ENCODE data around the gene TUBGCP3.
A peak's percentile ranks its signal among the peaks of the same experiment; 100 is the strongest.
"Not testable (repeated sequence)": the region's sequence is repeated elsewhere in the genome, so short reads cannot be mapped to it uniquely, and the experiment has no call there.

Gene TUBGCP3

DNA sequence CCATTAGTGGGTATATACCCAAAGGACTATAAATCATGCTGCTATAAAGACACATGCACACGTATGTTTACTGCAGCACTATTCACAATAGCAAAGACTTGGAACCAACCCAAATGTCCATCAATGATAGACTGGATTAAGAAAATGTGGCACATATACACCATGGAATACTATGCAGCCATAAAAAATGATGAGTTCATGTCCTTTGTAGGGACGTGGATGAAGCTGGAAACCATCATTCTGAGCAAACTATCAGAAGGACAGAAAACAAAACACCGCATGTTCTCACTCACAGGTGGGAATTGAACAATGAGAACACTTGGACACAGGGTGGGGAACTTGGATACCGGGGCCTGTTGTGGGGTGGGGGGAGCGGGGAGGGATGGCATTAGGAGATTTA, 39.0 kb downstream of the TUBGCP3 start:
- H3K9me3 Mint-ChIP-seq, H3K4me1 Mint-ChIP-seq, H3K4me3 Mint-ChIP-seq, H3K27me3 Mint-ChIP-seq, ATAC-seq, DNase-seq, H3K27ac Mint-ChIP-seq: not testable (repeated sequence)
- H3K36me3 Mint-ChIP-seq (ENCODE audit: low read depth): peaks cover 70% of the 10 kb centered on the region

DNA sequence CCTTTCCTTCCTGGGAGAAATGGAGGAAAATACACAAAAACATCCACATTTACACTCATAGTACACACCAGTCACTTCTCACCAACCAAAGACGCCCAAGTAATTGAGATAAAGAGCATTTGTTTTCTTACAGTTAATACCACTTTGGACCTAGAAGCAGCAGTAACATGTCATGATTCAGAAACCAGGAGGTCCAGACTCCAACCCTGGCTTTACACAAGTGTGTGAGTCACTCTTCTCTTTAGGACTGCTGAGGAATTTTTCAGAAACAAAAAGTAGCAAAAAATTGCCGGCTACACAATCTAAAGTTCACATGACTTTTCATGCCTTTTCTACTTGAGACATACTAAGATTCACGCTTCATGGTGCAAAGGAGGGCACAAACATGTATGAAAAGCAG, 42.1 kb downstream of the TUBGCP3 start:
- Mint-ChIP-seq H3K27me3 (no peaks in the 10 kb centered on the region), H3K4me1 (no peaks in the 10 kb centered on the region), H3K9me3 (no peaks in the 10 kb centered on the region), H3K4me3 (no peak overlapping the region), H3K36me3 (ENCODE audit: low read depth) (peaks cover 53% of the 10 kb centered on the region), H3K27ac (no peak overlapping the region)
- ATAC-seq (no peak), DNase-seq (no peak)

DNA sequence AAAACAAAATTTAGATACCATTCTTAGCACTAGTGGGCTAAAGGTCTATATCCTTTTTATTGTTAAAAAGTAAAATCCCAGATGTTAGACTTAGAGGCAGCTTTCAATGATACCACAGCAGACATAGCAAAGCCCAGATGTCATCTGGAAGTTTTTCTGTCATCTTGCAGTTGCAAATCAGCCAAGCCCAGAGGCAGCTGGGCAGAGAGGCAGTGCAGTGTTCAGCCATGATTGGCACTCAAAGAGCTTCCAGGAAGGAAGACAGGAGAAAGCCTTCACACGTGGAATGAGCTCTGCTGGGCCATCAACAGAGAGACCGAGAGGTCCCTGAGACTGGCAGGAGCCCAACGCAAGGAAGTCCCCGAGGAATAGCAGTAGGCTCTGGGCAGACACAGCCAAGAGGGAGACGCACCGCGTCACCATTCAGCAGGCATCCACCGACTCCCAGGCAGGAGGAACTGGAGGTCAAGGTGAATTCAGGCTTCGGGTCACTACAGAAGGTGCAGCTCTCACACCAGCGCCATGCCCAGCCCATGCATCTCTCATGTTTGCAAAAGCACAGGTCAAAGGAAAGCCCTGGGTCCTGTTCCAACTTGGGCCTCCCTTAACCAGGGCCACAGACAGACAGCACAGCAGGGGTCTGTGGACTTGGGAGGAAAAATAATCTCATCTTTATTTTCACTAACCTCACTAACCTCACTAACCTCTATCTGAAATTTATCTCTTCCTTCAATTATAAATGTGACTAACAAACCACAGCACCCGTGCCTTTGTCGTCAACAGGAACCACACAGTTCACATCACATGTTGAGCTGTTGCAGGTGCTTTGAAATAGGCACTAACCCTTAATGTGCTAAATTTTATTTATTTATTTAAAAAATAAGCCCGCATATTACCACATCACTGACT, 54.9 kb downstream of the TUBGCP3 start:
- peaks cover 22% of the 10 kb centered on the region for H3K36me3 Mint-ChIP-seq (ENCODE audit: low read depth)
- no peaks in the 10 kb centered on the region for H3K27me3 Mint-ChIP-seq
- peak; percentile 89 for ATAC-seq
- peak; percentile 14 for DNase-seq
- peaks cover 15% of the 10 kb centered on the region for H3K4me1 Mint-ChIP-seq
- H3K9me3 Mint-ChIP-seq: no peaks in the 10 kb centered on the region
- peak overlapping the region; percentile 56 for H3K27ac Mint-ChIP-seq
- H3K4me3 Mint-ChIP-seq: no peak overlapping the region

DNA sequence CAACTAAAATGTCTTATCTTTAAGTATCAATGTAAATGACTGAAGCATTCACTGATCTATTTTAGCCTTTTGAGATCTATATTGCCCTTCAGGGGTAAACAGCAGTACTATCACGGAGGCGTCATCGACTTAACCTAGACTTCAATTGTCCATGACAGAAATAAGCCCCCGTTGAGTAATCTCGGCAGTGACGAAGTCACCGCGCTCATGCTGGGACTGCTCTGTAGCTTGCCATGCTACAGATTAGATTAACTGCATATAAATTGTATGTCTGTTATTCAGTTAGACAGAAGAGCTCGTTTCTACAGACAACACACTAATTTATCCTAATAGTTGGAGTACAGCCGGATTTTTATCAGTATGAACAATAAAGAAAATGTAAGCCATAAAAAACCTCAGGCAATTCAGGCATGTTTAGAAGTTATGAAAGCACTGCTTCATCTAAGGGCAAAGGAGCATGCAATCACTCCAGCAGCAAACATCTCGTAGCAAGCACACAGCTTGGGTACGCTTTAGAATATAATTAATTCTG, 56.6 kb downstream of the TUBGCP3 start:
- H3K4me1 Mint-ChIP-seq: peaks cover 15% of the 10 kb centered on the region
- no peak overlapping the region for H3K4me3 Mint-ChIP-seq
- ATAC-seq (no peak), DNase-seq (no peak)
- peaks cover 9% of the 10 kb centered on the region for H3K36me3 Mint-ChIP-seq (ENCODE audit: low read depth)
- no peaks in the 10 kb centered on the region for H3K27me3 Mint-ChIP-seq
- no peaks in the 10 kb centered on the region for H3K9me3 Mint-ChIP-seq
- H3K27ac Mint-ChIP-seq: no peak overlapping the region

DNA sequence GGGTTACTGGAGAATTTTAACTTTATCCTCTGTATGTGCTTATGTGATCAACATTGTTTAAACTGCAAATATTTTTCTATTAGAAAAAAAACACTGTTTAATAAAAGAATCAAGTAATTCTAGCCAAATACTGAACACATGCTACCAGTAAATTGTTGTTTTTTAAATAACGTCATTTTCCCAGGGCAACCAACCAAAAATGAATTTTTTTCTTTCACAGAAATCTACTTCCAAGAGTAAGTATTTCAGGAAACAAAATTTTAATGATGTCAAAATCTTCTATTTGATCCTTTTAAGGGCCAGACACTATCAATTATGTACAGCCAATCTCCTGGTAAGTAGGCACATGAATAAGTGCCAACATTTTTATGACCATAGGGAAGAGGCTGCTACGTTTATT, 57.1 kb downstream of the TUBGCP3 start:
- H3K27me3 Mint-ChIP-seq: no peaks in the 10 kb centered on the region
- H3K4me1 Mint-ChIP-seq: peaks cover 15% of the 10 kb centered on the region
- H3K27ac Mint-ChIP-seq: no peak overlapping the region
- peaks cover 5% of the 10 kb centered on the region for H3K36me3 Mint-ChIP-seq (ENCODE audit: low read depth)
- H3K9me3 Mint-ChIP-seq: no peaks in the 10 kb centered on the region
- H3K4me3 Mint-ChIP-seq: no peak overlapping the region
- DNase-seq: no peak
- ATAC-seq: no peak

DNA sequence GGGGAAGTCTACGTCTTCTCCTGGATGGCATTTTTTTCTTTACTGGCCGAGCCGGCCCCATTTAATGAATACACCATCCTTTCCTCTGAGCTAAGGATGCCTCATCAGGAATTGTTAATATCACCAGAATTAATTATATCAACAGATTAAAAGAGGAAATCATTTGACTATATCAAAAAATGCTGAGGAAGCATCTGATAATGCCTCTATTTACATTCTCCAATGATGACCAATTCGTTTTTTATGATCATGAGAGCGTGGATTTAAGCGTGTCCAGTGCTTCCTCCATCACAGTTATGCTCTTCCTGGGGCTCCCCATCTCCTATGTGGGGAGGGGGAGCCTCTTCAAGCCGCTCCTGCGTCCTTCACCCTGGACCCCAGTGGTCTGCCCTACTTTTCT, 58.7 kb downstream of the TUBGCP3 start:
- no peaks in the 10 kb centered on the region for H3K9me3 Mint-ChIP-seq
- ATAC-seq (no peak), DNase-seq (no peak)
- H3K27me3 Mint-ChIP-seq: no peaks in the 10 kb centered on the region
- peaks cover 12% of the 10 kb centered on the region for H3K4me1 Mint-ChIP-seq
- H3K27ac Mint-ChIP-seq: no peak overlapping the region
- no peak overlapping the region for H3K4me3 Mint-ChIP-seq
- H3K36me3 Mint-ChIP-seq (ENCODE audit: low read depth): peaks cover 2% of the 10 kb centered on the region

DNA sequence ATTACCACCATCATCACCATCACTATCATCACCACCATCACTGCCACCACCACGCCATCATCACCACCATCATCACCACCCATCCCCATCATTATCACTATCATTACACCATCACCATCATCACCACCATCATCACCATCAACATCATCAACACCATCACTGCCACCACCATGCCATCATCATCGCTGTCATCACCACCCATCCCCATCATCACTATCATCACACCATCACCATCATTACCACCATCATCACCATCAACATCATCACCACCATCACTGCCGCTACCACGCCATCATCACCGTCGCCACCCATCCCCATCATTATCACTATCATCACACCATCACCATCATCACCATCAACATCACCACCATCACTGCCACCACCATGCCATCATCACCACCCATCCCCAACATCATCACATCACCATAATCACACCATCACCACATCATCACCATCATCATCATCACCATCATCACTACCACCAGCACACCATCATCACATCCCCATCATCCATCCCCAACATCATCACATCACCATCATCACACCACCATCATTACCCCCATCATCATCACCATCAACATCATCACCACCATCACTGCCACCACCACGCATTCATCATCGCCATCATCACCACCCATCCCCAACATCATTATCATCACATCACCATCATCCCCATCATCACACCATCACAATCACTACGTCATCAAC, 61.7 kb downstream of the TUBGCP3 start:
- Mint-ChIP-seq H3K27me3 (no peaks in the 10 kb centered on the region), H3K36me3 (ENCODE audit: low read depth) (peaks cover 14% of the 10 kb centered on the region), H3K27ac (no peak overlapping the region), H3K9me3 (no peaks in the 10 kb centered on the region), H3K4me1 (no peaks in the 10 kb centered on the region), H3K4me3 (no peak overlapping the region)
- DNase-seq (no peak), ATAC-seq (no peak)

DNA sequence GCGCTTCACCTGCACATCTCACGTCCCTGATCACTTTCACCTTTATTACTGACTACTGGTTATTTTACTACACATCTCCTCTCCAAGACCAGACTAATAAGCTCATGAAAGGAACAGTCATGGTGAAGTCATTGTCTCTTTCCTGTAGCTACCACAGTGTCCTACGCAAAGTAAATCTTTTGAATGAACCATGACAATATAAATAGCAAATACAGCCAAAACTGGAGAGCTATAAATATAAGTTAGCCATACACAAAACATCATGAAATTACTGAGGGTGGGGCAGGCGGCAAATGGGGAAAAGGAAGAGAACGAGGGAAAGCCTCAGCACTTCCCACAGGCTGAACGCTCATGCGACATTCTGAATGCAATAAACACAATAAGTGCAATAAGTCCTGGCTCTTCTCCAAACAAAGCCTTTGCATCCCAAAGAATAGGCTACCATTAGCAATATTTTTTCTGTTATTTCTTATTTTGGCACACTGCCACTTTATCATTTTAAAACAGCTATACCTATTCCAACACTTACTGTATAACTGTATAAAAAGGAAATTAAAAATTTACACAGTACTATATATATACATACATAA, 62.5 kb downstream of the TUBGCP3 start:
- H3K27ac Mint-ChIP-seq: no peak overlapping the region
- H3K4me3 Mint-ChIP-seq: no peak overlapping the region
- no peaks in the 10 kb centered on the region for H3K4me1 Mint-ChIP-seq
- H3K9me3 Mint-ChIP-seq: no peaks in the 10 kb centered on the region
- H3K36me3 Mint-ChIP-seq (ENCODE audit: low read depth): peaks cover 17% of the 10 kb centered on the region
- no peak for DNase-seq
- no peak for ATAC-seq
- H3K27me3 Mint-ChIP-seq: no peaks in the 10 kb centered on the region

DNA sequence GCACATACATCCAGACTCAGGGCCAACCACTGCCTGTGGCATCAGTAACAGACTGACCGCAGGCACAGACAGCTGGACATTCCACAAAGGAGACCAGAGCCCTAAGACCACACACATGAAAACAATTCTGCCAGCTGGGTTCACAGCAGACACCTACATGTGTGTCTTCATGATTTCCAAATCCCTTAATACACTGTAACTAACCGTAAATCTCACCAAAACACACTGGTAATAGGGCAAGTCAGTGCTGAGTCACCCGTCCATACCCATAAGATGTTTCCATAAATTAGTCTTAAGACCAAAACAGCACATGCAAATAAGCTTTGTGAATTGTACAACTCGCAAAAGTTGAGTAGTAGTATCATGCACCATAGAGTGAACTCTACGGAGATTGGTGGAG, 65.4 kb downstream of the TUBGCP3 start:
- no peaks in the 10 kb centered on the region for H3K9me3 Mint-ChIP-seq
- peaks cover 19% of the 10 kb centered on the region for H3K36me3 Mint-ChIP-seq (ENCODE audit: low read depth)
- ATAC-seq: peak; percentile 12
- H3K27me3 Mint-ChIP-seq: no peaks in the 10 kb centered on the region
- no peak for DNase-seq
- peak overlapping the region; percentile 7 for H3K27ac Mint-ChIP-seq
- no peaks in the 10 kb centered on the region for H3K4me1 Mint-ChIP-seq
- H3K4me3 Mint-ChIP-seq: no peak overlapping the region

DNA sequence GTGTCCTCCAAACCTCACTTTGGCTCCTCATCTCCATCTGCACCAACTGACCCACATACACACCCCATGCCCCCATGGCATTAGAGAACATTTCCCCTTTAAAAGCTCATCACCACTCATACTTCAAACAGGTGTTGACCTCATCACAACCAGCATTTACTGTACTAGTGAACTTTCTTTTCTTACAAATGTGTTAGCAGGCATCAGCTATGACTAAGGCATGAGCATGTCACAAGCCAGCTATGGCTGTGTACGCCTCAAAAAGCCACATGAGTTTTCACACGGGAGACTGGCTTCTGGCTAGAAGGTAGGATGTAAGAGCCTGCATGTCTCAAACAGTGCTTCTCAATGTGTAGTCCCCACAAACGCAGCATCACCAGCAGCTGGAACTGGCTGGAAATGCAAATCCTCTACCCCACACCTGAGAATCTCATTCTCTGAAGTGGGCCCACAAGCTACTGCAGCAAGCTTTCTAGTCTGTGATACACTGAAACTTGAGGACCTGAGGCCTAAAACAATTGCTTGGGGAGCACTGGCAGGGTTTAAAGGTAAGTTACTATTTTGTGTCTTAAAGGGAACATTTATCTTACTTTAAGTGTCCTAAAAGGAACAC, 66.8 kb downstream of the TUBGCP3 start:
- Mint-ChIP-seq H3K27me3 (no peaks in the 10 kb centered on the region), H3K4me3 (no peak overlapping the region), H3K27ac (no peak overlapping the region), H3K36me3 (ENCODE audit: low read depth) (peaks cover 23% of the 10 kb centered on the region), H3K9me3 (no peaks in the 10 kb centered on the region), H3K4me1 (no peaks in the 10 kb centered on the region)
- no peak for DNase-seq
- ATAC-seq: peak; percentile 65

DNA sequence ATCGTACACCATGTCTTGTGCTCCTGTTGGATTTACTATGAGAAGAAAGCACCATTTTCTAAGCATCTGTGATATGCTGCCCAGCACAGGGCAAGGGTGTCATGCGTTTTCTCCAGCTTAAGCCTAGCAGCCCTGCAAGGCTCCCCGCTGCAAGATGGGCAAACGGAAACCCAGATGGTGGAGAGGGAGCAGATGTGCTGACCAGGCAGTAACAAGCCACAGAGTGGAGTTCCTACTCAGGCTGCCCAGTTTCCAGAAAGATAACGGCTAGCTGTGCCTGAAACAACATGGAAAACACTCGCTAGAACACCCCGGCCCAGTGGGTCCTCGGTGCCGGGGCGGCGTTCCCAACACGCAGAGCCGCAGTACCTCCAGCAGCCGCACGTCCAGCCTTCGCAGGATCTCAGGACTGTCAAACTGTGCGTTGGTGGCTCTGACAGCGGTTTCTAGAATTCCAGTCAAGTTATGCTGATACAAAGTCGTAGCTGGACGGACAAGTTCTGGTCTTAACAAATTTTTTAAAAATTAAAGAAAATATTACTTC, 68.4 kb downstream of the TUBGCP3 start:
- no peak for DNase-seq
- no peak overlapping the region for H3K27ac Mint-ChIP-seq
- no peak for ATAC-seq
- no peaks in the 10 kb centered on the region for H3K4me1 Mint-ChIP-seq
- peaks cover 29% of the 10 kb centered on the region for H3K36me3 Mint-ChIP-seq (ENCODE audit: low read depth)
- H3K4me3 Mint-ChIP-seq: no peak overlapping the region
- H3K27me3 Mint-ChIP-seq: no peaks in the 10 kb centered on the region
- no peaks in the 10 kb centered on the region for H3K9me3 Mint-ChIP-seq

DNA sequence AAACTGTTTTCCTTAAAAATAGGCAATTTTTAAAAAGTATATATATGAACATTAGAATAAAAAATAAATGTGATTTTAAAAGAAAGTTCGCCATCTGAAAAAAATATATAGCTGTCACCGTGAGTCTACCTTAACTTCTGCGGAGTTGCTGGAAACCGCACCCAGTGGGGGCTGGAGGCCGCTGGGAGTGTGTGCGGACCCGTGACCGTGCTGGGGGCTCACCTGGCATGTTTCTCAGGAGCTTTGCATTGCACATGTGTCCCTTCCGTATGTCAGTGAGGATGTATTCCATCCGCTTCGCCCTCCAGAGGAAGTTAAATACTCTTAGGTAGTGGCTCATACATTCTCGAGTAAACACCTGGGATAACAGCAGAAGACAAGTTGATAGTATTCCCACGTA, 71.7 kb downstream of the TUBGCP3 start:
- ATAC-seq (no peak), DNase-seq (no peak)
- Mint-ChIP-seq H3K9me3 (no peaks in the 10 kb centered on the region), H3K27me3 (no peaks in the 10 kb centered on the region), H3K27ac (no peak overlapping the region), H3K36me3 (ENCODE audit: low read depth) (peaks cover 21% of the 10 kb centered on the region), H3K4me1 (peaks cover 5% of the 10 kb centered on the region), H3K4me3 (no peak overlapping the region)

DNA sequence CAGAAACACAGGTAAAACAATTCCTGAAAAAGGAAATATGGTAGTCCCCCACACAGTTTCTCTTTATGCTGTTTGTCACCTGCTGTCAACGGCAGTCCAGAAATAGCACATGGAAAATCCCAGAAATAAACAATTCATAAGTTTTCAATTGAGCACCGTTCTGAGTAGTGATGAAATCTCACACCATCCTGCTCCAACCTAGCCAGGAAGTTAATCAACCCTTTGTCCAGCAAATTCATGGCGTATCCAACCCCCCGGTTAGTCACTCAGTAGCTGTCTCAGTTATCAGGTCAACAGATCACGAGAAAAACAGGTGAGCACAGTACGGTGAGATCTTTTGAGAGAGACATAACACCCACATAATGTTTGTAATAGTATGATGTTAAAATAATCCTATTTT, 74.2 kb downstream of the TUBGCP3 start:
- Mint-ChIP-seq H3K4me1 (peaks cover 10% of the 10 kb centered on the region), H3K36me3 (ENCODE audit: low read depth) (peaks cover 23% of the 10 kb centered on the region), H3K27me3 (no peaks in the 10 kb centered on the region), H3K9me3 (no peaks in the 10 kb centered on the region), H3K4me3 (no peak overlapping the region), H3K27ac (no peak overlapping the region)
- DNase-seq: no peak
- no peak for ATAC-seq

DNA sequence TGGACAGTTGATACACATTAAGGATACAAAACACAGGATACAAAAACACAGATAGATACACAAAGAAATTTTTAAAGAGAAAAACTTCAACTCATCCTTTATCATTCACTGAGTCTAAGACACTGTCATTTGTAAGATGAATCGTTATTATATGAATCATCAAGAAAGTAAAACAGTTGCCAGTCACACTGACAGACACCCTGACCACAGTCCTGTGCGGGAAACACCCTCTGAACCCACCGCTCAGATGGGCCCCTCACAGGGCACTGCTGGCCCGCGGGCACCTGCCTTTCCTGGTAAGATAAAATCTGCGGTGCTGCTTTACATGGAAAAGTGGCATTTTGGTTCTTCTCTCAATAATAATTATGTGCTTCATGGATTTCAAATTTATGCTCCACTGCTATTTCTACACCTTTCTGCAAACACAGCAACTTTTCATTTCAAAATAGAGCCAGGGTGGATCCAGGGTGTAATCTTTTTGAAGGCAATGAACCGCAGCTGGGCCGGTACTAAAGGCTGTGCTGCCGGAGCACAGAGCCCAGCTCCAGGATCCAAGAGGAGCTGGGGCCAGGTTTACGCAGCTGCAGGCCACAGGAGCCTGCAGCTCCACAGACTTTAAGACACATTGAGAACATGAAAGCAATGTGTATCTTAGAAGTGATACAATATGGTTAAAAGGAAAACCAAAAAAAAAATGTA, 76.8 kb downstream of the TUBGCP3 start:
- ATAC-seq: peak; percentile 90

More for the DNA sequence above, 76.8 kb downstream of the TUBGCP3 start:
- DNase-seq: peak; percentile 16
- H3K36me3 Mint-ChIP-seq (ENCODE audit: low read depth): peaks cover 29% of the 10 kb centered on the region
- peaks cover 10% of the 10 kb centered on the region for H3K4me1 Mint-ChIP-seq
- H3K27me3 Mint-ChIP-seq: no peaks in the 10 kb centered on the region
- no peak overlapping the region for H3K4me3 Mint-ChIP-seq
- H3K27ac Mint-ChIP-seq: no peak overlapping the region
- H3K9me3 Mint-ChIP-seq: no peaks in the 10 kb centered on the region

Data from activated naive CD8-positive, alpha-beta T cell treated with anti-CD3 and anti-CD28 coated beads, Interleukin-2, amount 50 U/mL, for 24 hours (primary cell).